Neural cell (in vitro differentiated cells): ENCODE measurements around the gene NKG7. TPM values are rescaled to one million over a fixed set of nuclear protein-coding genes. Genes with fewer than 3 reads are reported as not detected.

Experiments
- H2AFZ ChIP-seq: fragments of 200-600, 300-800 bp; sonication (generic), shearing (Covaris generic); 2 replicates; pipeline ENCODE4 v1.6.0; 2014; ENCODE audit warnings: low read depth, mild to moderate bottlenecking, antibody characterized with exemption, low read length, moderate library complexity
- H3F3A ChIP-seq: fragments of 200-600 bp; shearing (Covaris generic); 2 replicates; pipeline ENCODE4 v1.6.1; 2016; ENCODE audit warnings: mild to moderate bottlenecking, moderate library complexity, mixed read lengths, antibody characterized with exemption, low read length; ENCODE audit not compliant: insufficient read depth, poor library complexity, severe bottlenecking
- H3K27ac ChIP-seq: fragments of 200-600, 300-800 bp; sonication (generic), shearing (Covaris generic); 2 replicates; pipeline ENCODE4 v1.5.1; 2014; ENCODE audit warnings: mild to moderate bottlenecking, low read length, moderate library complexity
- H3K27me3 ChIP-seq: fragments of 300-800, 200-600 bp; sonication (generic), shearing (Covaris generic); 2 replicates; pipeline ENCODE4 v1.6.0; 2014; ENCODE audit warnings: mild to moderate bottlenecking, low read depth, low read length, moderate library complexity; ENCODE audit not compliant: insufficient read depth
- H3K36me3 ChIP-seq: fragments of 300-800, 200-600 bp; sonication (generic), shearing (Covaris generic); 2 replicates; pipeline ENCODE4 v1.5.1; 2014; ENCODE audit warnings: mild to moderate bottlenecking, antibody characterized with exemption, low read length, moderate library complexity; ENCODE audit not compliant: insufficient read depth
- H3K4me2 ChIP-seq: fragments of 300-800, 200-600 bp; sonication (generic), shearing (Covaris generic); 2 replicates; pipeline ENCODE4 v1.6.0; 2014; ENCODE audit warnings: mild to moderate bottlenecking, low read length
- H3K4me3 ChIP-seq: fragments of 300-800, 200-600 bp; sonication (generic), shearing (Covaris generic); 2 replicates; pipeline ENCODE4 v1.5.1; 2014; ENCODE audit warnings: mild to moderate bottlenecking, low read length, moderate library complexity
- H3K79me2 ChIP-seq: fragments of 200-600 bp; shearing (Covaris generic); replicated peaks from 2 replicates; pipeline ENCODE4 v1.6.0; 2014; ENCODE audit warnings: mild to moderate bottlenecking, low read length, moderate library complexity; ENCODE audit not compliant: insufficient read depth
- H3K9ac ChIP-seq: fragments of 300-800, 200-600 bp; sonication (generic), shearing (Covaris generic); 2 replicates; pipeline ENCODE4 v1.6.1; 2016; ENCODE audit warnings: mild to moderate bottlenecking, low read length, mixed read lengths
- H3K9me2 ChIP-seq: fragments of 200-600 bp; shearing (Covaris generic); 2 replicates; pipeline ENCODE4 v1.6.1; 2016; ENCODE audit warnings: mild to moderate bottlenecking, low read length, mixed read lengths; ENCODE audit not compliant: insufficient read depth
- H3K9me3 ChIP-seq: fragments of 200-600, 300-800 bp; sonication (generic), shearing (Covaris generic); 2 replicates; pipeline ENCODE4 v1.6.1; 2016; ENCODE audit warnings: mild to moderate bottlenecking, mixed run types, low read length, moderate library complexity, mixed read lengths
- H4K20me1 ChIP-seq: fragments of 200-600 bp; shearing (Covaris generic); 2 replicates; pipeline ENCODE4 v1.6.1; 2016; ENCODE audit warnings: mild to moderate bottlenecking, mixed run types; ENCODE audit not compliant: insufficient read depth
- CTCF ChIP-seq: fragments of 450-650 bp; IDR thresholded peaks from 2 replicates; pipeline ENCODE4 v1.5.1; 2014; ENCODE audit warnings: antibody characterized with exemption, mild to moderate bottlenecking, moderate library complexity; ENCODE audit not compliant: poor library complexity, severe bottlenecking
- EP300 ChIP-seq: fragments of 450-650 bp; conservative IDR thresholded peaks from 2 replicates; pipeline ENCODE4 v1.6.1; 2014; ENCODE audit warnings: antibody characterized with exemption, mild to moderate bottlenecking, moderate library complexity; ENCODE audit not compliant: poor library complexity, severe bottlenecking
- EZH2 ChIP-seq: fragments of 200-600, 300-800 bp; shearing (Covaris generic), sonication (generic); IDR thresholded peaks from 2 replicates; pipeline ENCODE4 v1.6.1; 2014; ENCODE audit warnings: antibody characterized with exemption, low read length, borderline replicate concordance, mild to moderate bottlenecking; ENCODE audit not compliant: insufficient read depth, poor library complexity, severe bottlenecking
- POLR2AphosphoS5 ChIP-seq: IDR thresholded peaks from 2 replicates; pipeline ENCODE4 v1.6.1; 2012
- RAD21 ChIP-seq: fragments of 450-650 bp; conservative IDR thresholded peaks from 2 replicates; pipeline ENCODE4 v1.6.1; 2014; ENCODE audit warnings: antibody characterized with exemption, mild to moderate bottlenecking, moderate library complexity
- REST ChIP-seq: IDR thresholded peaks from 2 replicates; pipeline ENCODE4 v1.6.1; 2012; ENCODE audit warnings: borderline replicate concordance
- TAF1 ChIP-seq: IDR thresholded peaks from 2 replicates; pipeline ENCODE4 v1.6.1; 2012; ENCODE audit warnings: low read depth
- polyA plus RNA-seq: library from polyadenylated mRNA; depleted of rRNA; stranded (reverse); fragments of >200 nt; gene quantifications from 2 replicates; pipeline ENCODE4 v1.2.3, GENCODE V29; 2014

The NKG7 gene
- polyA plus RNA-seq, 1 donor from 2014 or later: not detected

GRCh38 chr19:51365965-51366388, 6.5 kb downstream of the NKG7 start, which contains the start of gene ETFB:
ETFB (minus strand) TSS chr19:51366388; CDS start chr19:51366326, 62 bp downstream.
- H3K4me2 ChIP-seq: peak within 1 kb of the TSS; percentile 98
- H3K9me2 ChIP-seq: no peaks in the 10 kb centered on the region
- no peaks in the 10 kb centered on the region for H4K20me1 ChIP-seq
- peak within 1 kb of the TSS; percentile 93 for H2AFZ ChIP-seq
- no peaks in the 10 kb centered on the region for H3K79me2 ChIP-seq
- H3K9ac ChIP-seq: peak within 1 kb of the TSS; percentile 83
- peak within 1 kb of the TSS; percentile 66 for H3K27ac ChIP-seq
- no peaks in the 10 kb centered on the region for H3K9me3 ChIP-seq
- H3K27me3 ChIP-seq: no peaks in the 10 kb centered on the region
- no peaks in the 10 kb centered on the region for H3K36me3 ChIP-seq
- peaks cover 5% of the 10 kb centered on the region for H3F3A ChIP-seq
- TF ChIP-seq CTCF (no peak), POLR2AphosphoS5 (no peak), RAD21 (no peak), TAF1 (peak; percentile 69), EP300 (no peak), REST (no peak), EZH2 (no peak)
- H3K4me3 ChIP-seq: peak within 1 kb of the TSS; percentile 85

- Histone ChIP-seq H3F3A (peaks cover 5% of the 10 kb centered on the region), H3K27ac (peak overlapping the region; percentile 63), H3K27me3 (no peaks in the 10 kb centered on the region), H3K4me2 (peak overlapping the region; percentile 64), H2AFZ (peak overlapping the region; percentile 73), H3K9me2 (no peaks in the 10 kb centered on the region), H3K9ac (peak overlapping the region; percentile 83), H4K20me1 (no peaks in the 10 kb centered on the region), H3K4me3 (peak overlapping the region; percentile 85), H3K36me3 (no peaks in the 10 kb centered on the region), H3K79me2 (no peaks in the 10 kb centered on the region), H3K9me3 (no peaks in the 10 kb centered on the region)
- no peak for TF ChIP-seq TAF1
- TF ChIP-seq CTCF: peak; percentile 18
- no peak for TF ChIP-seq EP300
- no peak for TF ChIP-seq RAD21
- no peak for TF ChIP-seq EZH2
- no peak for TF ChIP-seq POLR2AphosphoS5
These were observed 7.1 kb downstream of the NKG7 start for GRCh38 chr19:51365211-51365964.
